Measurements from ENCODE around the gene CDKN2C.

DNA sequence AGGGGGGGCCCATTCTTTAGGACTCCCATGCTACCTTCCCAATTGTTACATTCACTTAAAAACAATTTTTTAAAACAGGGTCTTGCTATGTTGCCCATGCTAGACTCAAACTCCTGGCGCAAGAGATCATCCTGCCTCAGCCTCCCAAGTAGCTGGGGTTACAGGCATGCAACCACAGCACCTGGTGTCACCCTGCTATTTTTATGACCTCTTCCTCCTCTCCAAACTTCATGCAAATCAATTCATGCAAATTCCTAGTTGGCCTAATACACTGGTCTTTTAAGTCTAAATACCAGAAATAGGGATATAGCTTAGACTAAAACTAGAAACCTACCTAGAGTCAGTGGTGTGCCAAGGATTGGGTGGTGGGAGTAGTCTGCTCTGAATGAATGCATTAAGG, 30.1 kb downstream of the CDKN2C start:
- TF ChIP-seq, protein P1, sequence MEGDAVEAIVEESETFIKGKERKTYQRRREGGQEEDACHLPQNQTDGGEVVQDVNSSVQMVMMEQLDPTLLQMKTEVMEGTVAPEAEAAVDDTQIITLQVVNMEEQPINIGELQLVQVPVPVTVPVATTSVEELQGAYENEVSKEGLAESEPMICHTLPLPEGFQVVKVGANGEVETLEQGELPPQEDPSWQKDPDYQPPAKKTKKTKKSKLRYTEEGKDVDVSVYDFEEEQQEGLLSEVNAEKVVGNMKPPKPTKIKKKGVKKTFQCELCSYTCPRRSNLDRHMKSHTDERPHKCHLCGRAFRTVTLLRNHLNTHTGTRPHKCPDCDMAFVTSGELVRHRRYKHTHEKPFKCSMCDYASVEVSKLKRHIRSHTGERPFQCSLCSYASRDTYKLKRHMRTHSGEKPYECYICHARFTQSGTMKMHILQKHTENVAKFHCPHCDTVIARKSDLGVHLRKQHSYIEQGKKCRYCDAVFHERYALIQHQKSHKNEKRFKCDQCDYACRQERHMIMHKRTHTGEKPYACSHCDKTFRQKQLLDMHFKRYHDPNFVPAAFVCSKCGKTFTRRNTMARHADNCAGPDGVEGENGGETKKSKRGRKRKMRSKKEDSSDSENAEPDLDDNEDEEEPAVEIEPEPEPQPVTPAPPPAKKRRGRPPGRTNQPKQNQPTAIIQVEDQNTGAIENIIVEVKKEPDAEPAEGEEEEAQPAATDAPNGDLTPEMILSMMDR (IDR thresholded peaks at IDR 0.05; ENCODE audit: low read depth, low read length) = no peak
- TF ChIP-seq POLR2A (IDR thresholded peaks at IDR 0.05; ENCODE audit: extremely low read depth, insufficient read length) = no peak
- no peak for TF ChIP-seq MYC (IDR thresholded peaks at IDR 0.05; ENCODE audit: low read depth, low read length)
